ENCODE measurements around the gene SORCS1. TPM values are rescaled to one million over a fixed set of nuclear protein-coding genes. Genes with fewer than 3 reads are reported as not detected.

SORCS1 gene
- total and polyA plus RNA-seq, 2 experiments from 2014 or later, result 45.6 to 73.0 TPM

- Histone ChIP-seq H3K36me3 (no peaks in the 10 kb centered on the region), H3K9me3 (ENCODE audit: low read depth) (no peaks in the 10 kb centered on the region), H3K27me3 (no peaks in the 10 kb centered on the region), H3K27ac (no peak overlapping the region), H3K4me3 (no peak overlapping the region), H3K4me1 (ENCODE audit: low read depth) (no peaks in the 10 kb centered on the region)
- DNase-seq (ENCODE audit: low read depth in 1 of 2, low spot score in 1 of 2), result no peak
- no peak for TF ChIP-seq CTCF (IDR thresholded peaks at IDR 0.05; ENCODE audit: low read depth, low read length)
These were observed 638.7 kb downstream of the SORCS1 start for GRCh38 chr10:106525835-106526234.
